K562 (cell line): Measurements from ENCODE around the gene RUVBL2. TPM values are rescaled to one million over a fixed set of nuclear protein-coding genes. Genes with fewer than 3 reads are reported as not detected.

ENCODE experiments used
- BRCA1 ChIP-seq, 2 experiments: fragments of 450-650 bp in 1 of 2; sonication (generic) in 1 of 2; formaldehyde crosslinking in 1 of 2; IDR thresholded peaks; 2 replicates each; pipeline versions ENCODE4 v1.5.0 to v1.6.1; 2017 to 2020; ENCODE audit warnings: mild to moderate bottlenecking in 1 of 2, missing genetic modification reagents in 1 of 2
- C11orf30 ChIP-seq: fragments of 450-650 bp; IDR thresholded peaks from 2 replicates; pipeline ENCODE4 v1.6.1; 2016; ENCODE audit warnings: low read depth, mild to moderate bottlenecking
- CBX5 ChIP-seq: IDR thresholded peaks from 2 replicates; pipeline ENCODE4 v1.6.1; 2014; ENCODE audit warnings: low read depth, borderline replicate concordance
- CREB1 ChIP-seq, 2 experiments: sonication (generic) in 1 of 2; formaldehyde crosslinking in 1 of 2; IDR thresholded peaks; 2 replicates each; pipeline versions ENCODE4 v1.6.1 to v1.8.0; 2012 to 2022; ENCODE audit warnings: inconsistent platforms in 1 of 2, mild to moderate bottlenecking in 1 of 2, missing genetic modification reagents in 1 of 2, moderate library complexity in 1 of 2
- E2F6 ChIP-seq, 2 experiments: IDR thresholded peaks; 2 replicates each; pipeline ENCODE4 v1.6.1; 2011; ENCODE audit warnings: borderline replicate concordance in 1 of 2, control low read depth in 1 of 2, low read depth in 1 of 2, low read length in 1 of 2, mild to moderate bottlenecking in 1 of 2, mixed read lengths in 1 of 2, moderate library complexity in 1 of 2; ENCODE audit not compliant: insufficient read depth in 1 of 2, insufficient read length in 1 of 2, poor library complexity in 1 of 2, severe bottlenecking in 1 of 2; ENCODE audit errors: extremely low read depth in 1 of 2
- EGR1 ChIP-seq: fragments of 450-650 bp; conservative IDR thresholded peaks from 2 replicates; pipeline ENCODE4 v1.6.1; 2017; ENCODE audit warnings: mild to moderate bottlenecking
- FOXK2 ChIP-seq, 2 experiments: fragments of 450-650 bp; IDR thresholded peaks in 1 of 2; conservative IDR thresholded peaks in 1 of 2; 2 replicates each; pipeline ENCODE4 v1.6.1; 2016; ENCODE audit warnings: low read depth in 2 of 2, mild to moderate bottlenecking in 1 of 2
- MYBL2 ChIP-seq, 2 experiments: fragments of 450-650 bp in 1 of 2; sonication (generic) in 1 of 2; formaldehyde crosslinking in 1 of 2; IDR thresholded peaks; 2 replicates each; pipeline versions ENCODE4 v1.6.1 to v1.8.1; 2017 to 2022; ENCODE audit warnings: borderline replicate concordance in 1 of 2, inconsistent platforms in 1 of 2, low read depth in 1 of 2, mild to moderate bottlenecking in 1 of 2, missing genetic modification reagents in 1 of 2, moderate library complexity in 1 of 2
- NFYB ChIP-seq: IDR thresholded peaks from 2 replicates; pipeline ENCODE4 v1.6.1; 2011; ENCODE audit warnings: mild to moderate bottlenecking, moderate library complexity; ENCODE audit not compliant: insufficient read length; ENCODE audit errors: extremely low read depth
- RNF219 ChIP-seq: fragments of 250-450 bp; sonication (Bioruptor Pico); IDR thresholded peaks from 2 replicates; pipeline ENCODE4 v1.5.0; 2022; ENCODE audit warnings: mild to moderate bottlenecking
- SIN3B ChIP-seq: fragments of 450-650 bp; IDR thresholded peaks from 2 replicates; pipeline ENCODE4 v1.6.1; 2017; ENCODE audit warnings: low read depth, mild to moderate bottlenecking, moderate library complexity
- SMARCA4 ChIP-seq: fragments of 450-650 bp; IDR thresholded peaks from 2 replicates; pipeline ENCODE4 v1.6.1; 2016
- SNIP1 ChIP-seq: fragments of 450-650 bp; IDR thresholded peaks from 2 replicates; pipeline ENCODE4 v1.7.1; 2017; ENCODE audit warnings: low read depth, mild to moderate bottlenecking
- SRSF3 ChIP-seq: fragments of 200-400 bp; formaldehyde crosslinking; IDR thresholded peaks from 2 replicates; pipeline ENCODE4 v1.6.1; 2016; ENCODE audit warnings: mild to moderate bottlenecking, low read length, moderate library complexity; ENCODE audit not compliant: insufficient read depth
- ZNF57 ChIP-seq: fragments of 450-650 bp; formaldehyde crosslinking; IDR thresholded peaks from 2 replicates; pipeline ENCODE4 v1.4.0; 2020; ENCODE audit warnings: mild to moderate bottlenecking, moderate library complexity
- polyA plus RNA-seq, 8 experiments: library from polyadenylated mRNA; depleted of rRNA in 4 of 8; stranded (reverse) in 5 of 8; unstranded in 3 of 8; fragments of >200 nt; fragmentation: Nextera tagmentation in 2 of 8; fragmentation: Illumina TruSeq in 1 of 8; extraction: Ambion mirVana in 2 of 8; extraction: Trizol in 1 of 8; gene quantifications; 2 replicates each; pipeline versions ENCODE4 v1.2.1 to v1.2.3, GENCODE V29; 2011 to 2014; ENCODE audit warnings: inconsistent platforms in 1 of 8, missing spikeins in 1 of 8
- total RNA-seq, 7 experiments: library from RNA; depleted of rRNA in 6 of 7; stranded (reverse); fragments of >200 nt in 6 of 7; fragmentation: Illumina TruSeq in 2 of 7; extraction: Trizol in 2 of 7; gene quantifications; 2 replicates each; pipeline versions ENCODE4 v1.2.1 to v1.2.3, GENCODE V29; 2011 to 2021; ENCODE audit warnings: low replicate concordance in 1 of 7
- TF ChIP-seq, protein P1 (sequence below), 3 experiments: IDR thresholded peaks in 2 of 3; conservative IDR thresholded peaks in 1 of 3; 2 replicates each; pipeline ENCODE4 v1.5.1; 2011 to 2012; ENCODE audit warnings: low read length in 3 of 3, mild to moderate bottlenecking in 3 of 3, control low read depth in 2 of 3, improper control_type of control experiment in 1 of 3, inconsistent platforms in 1 of 3, low read depth in 1 of 3, mixed read lengths in 1 of 3, moderate library complexity in 1 of 3; ENCODE audit not compliant: insufficient read depth in 2 of 3
- TF ChIP-seq, protein P2 (sequence below), 2 experiments: IDR thresholded peaks in 1 of 2; conservative IDR thresholded peaks in 1 of 2; 2 replicates each; pipeline ENCODE4 v1.6.1; 2016; ENCODE audit warnings: low read depth in 2 of 2, mild to moderate bottlenecking in 1 of 2, missing compliant biosample characterization in 1 of 2, missing genetic modification characterization in 1 of 2, moderate library complexity in 1 of 2

RUVBL2 gene
- total and polyA plus RNA-seq, 9 of the 15 experiments (the other 6 are each of a cell fraction or from before 2014, with no cell fraction given): 71.4 to 453 (median 237) TPM

DNA sequence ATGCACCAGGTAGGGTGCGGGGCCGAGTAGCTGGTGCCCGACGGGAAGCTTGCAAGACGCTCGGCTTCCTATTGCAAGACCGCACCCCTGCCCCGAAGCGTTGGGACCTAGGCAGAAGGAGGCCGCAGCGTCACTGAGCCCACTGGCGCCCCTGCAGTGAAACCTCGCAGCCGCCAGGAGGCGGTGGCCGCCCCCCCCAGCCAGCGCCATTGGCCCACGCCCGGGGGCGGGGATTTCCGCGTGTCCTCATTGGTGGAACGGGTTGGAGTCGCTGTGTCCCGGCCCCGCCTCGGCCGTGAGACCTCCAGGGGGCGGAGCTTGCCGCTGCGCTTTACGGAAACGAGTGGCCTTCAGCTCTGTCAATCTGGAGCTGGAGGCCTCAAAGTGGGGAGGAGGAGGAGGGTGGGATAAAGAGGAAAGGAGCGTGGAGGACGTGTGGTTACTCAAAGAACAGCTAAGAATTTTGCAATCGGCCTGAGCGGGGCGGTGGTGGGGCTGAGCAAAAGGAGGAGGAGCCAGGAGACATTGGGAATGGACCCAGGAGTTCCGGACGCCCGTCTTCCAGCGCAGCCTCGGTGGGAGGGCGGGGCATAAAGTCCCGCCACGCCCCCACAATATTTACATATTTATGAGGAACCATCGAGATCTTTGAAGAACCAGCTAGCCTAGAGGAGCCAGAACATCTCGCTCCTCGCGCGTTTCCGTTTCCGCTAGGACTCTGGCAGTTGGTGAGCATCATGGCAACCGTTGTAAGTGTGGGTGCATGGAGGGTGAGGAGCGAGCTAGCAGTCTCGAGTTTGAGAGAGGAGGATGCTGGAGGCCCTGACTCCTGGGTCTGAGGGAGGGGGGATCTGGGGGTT lies at the start of gene RUVBL2, which contains the start of gene GYS1 (continued):
- TF ChIP-seq RNF219 (CRISPR knock-in tag) (no peak), SMARCA4 (no peak), SNIP1 (peak; percentile 79), BRCA1 (IDR thresholded peaks at IDR 0.05) (no peak), BRCA1 (CRISPR knock-in tag; IDR thresholded peaks at IDR 0.05) (no peak), CBX5 (no peak), NFYB (peak; percentile 92), MYBL2 (IDR thresholded peaks at IDR 0.05; ENCODE audit: low read depth) (peak; percentile 74), MYBL2 (CRISPR knock-in tag; IDR thresholded peaks at IDR 0.05; ENCODE audit: borderline replicate concordance) (no peak), FOXK2 (conservative IDR thresholded peaks at IDR 0.05 in 1 of 2, IDR thresholded peaks at IDR 0.05 in 1 of 2; ENCODE audit: low read depth in 2 of 2) (peak; percentile 79 to 81), ZNF57 (CRISPR knock-in tag) (no peak), C11orf30 (peak; percentile 90), E2F6 (IDR thresholded peaks at IDR 0.05; ENCODE audit: borderline replicate concordance in 1 of 2, extremely low read depth in 1 of 2, insufficient read depth in 1 of 2, insufficient read length in 1 of 2, low read depth in 1 of 2, low read length in 1 of 2, poor library complexity in 1 of 2, severe bottlenecking in 1 of 2) (peak in 1 of 2 experiments; percentile 35), EGR1 (peak; percentile 85), SIN3B (peak; percentile 90), CREB1 (IDR thresholded peaks at IDR 0.05) (peak; percentile 74), CREB1 (CRISPR knock-in tag; IDR thresholded peaks at IDR 0.05) (peak; percentile 85), SRSF3 (no peak)
- TF ChIP-seq, protein P1, sequence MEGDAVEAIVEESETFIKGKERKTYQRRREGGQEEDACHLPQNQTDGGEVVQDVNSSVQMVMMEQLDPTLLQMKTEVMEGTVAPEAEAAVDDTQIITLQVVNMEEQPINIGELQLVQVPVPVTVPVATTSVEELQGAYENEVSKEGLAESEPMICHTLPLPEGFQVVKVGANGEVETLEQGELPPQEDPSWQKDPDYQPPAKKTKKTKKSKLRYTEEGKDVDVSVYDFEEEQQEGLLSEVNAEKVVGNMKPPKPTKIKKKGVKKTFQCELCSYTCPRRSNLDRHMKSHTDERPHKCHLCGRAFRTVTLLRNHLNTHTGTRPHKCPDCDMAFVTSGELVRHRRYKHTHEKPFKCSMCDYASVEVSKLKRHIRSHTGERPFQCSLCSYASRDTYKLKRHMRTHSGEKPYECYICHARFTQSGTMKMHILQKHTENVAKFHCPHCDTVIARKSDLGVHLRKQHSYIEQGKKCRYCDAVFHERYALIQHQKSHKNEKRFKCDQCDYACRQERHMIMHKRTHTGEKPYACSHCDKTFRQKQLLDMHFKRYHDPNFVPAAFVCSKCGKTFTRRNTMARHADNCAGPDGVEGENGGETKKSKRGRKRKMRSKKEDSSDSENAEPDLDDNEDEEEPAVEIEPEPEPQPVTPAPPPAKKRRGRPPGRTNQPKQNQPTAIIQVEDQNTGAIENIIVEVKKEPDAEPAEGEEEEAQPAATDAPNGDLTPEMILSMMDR (IDR thresholded peaks at IDR 0.05 in 2 of 3, conservative IDR thresholded peaks at IDR 0.05 in 1 of 3; ENCODE audit: insufficient read depth in 2 of 3, low read depth in 1 of 3, low read length in 3 of 3): peak; percentile 97 to 98 (median 98)
- TF ChIP-seq, protein P2, sequence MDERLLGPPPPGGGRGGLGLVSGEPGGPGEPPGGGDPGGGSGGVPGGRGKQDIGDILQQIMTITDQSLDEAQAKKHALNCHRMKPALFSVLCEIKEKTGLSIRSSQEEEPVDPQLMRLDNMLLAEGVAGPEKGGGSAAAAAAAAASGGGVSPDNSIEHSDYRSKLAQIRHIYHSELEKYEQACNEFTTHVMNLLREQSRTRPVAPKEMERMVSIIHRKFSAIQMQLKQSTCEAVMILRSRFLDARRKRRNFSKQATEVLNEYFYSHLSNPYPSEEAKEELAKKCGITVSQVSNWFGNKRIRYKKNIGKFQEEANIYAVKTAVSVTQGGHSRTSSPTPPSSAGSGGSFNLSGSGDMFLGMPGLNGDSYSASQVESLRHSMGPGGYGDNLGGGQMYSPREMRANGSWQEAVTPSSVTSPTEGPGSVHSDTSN (CRISPR knock-in tag; IDR thresholded peaks at IDR 0.05; ENCODE audit: low read depth): peak; percentile 83
- TF ChIP-seq, protein P2 (tag; conservative IDR thresholded peaks at IDR 0.05; ENCODE audit: low read depth): peak; percentile 98
